ENCODE measurements around the gene TCF3. TPM values are rescaled to one million over a fixed set of nuclear protein-coding genes. Genes with fewer than 3 reads are reported as not detected.

The TCF3 gene
- polyA plus RNA-seq, 3 donors, result 2.4 to 36.2 (median 3.3) TPM

DNA sequence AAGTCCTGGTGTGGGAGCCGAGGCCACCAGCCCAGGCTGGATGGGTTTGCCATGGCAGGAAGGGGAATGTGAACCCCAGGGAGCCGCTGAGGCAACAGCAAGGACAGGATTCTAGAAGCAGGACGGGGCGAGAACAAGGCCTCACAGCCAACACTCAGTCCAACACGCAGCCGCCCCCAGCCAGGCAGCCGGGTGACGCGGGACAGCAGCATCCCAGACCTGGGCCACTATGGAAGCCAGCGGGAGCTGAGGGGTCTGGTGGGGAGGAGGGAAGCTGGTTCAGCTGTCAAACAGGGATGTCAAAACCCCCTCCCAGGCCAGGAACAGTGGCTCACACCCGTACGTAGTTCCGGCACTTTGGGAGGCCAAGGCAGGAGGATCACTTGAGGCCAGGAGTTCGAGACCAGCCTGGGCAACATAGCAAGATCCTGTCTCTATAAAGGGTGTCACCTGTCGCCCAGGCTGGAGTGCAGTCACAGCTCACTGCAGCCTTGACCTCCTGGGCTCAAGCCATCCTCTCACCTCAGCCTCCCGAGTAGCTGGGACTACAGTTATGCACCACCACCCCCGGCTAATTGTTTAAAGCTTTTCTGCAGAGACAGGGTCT lies 91.1 kb downstream of the TCF3 start:
- Histone ChIP-seq H3K9me3 (replicated peaks in 1 of 2; ENCODE audit: control insufficient read depth in 1 of 2, insufficient read depth in 1 of 2, low read length in 2 of 2) (no peaks in the 10 kb centered on the region), H3K79me2 (ENCODE audit: insufficient read depth, low read length) (no peaks in the 10 kb centered on the region), H3K4me1 (ENCODE audit: control insufficient read depth in 1 of 2, insufficient read depth in 2 of 2, low read length in 2 of 2) (no peaks in the 10 kb centered on the region), H3K36me3 (replicated peaks in 1 of 2; ENCODE audit: control insufficient read depth in 1 of 2, insufficient read depth in 2 of 2, low read length in 2 of 2) (no peaks in the 10 kb centered on the region), H2AFZ (ENCODE audit: insufficient read depth, low read depth, low read length, poor library complexity, severe bottlenecking) (no peak overlapping the region), H3K9ac (ENCODE audit: insufficient read depth, low read length, poor library complexity, severe bottlenecking) (no peak overlapping the region), H4K20me1 (ENCODE audit: insufficient read depth, low read length) (no peaks in the 10 kb centered on the region), H3K4me3 (replicated peaks in 1 of 3; ENCODE audit: low read depth in 2 of 3, low read length in 3 of 3) (no peak overlapping the region), H3K27me3 (ENCODE audit: control insufficient read depth in 2 of 2, insufficient read depth in 2 of 2, low read length in 2 of 2) (peaks cover 0 to 9% of the 10 kb centered on the region in 2 donors), H3K27ac (ENCODE audit: low read depth in 1 of 2, low read length in 2 of 2) (no peak overlapping the region), H3K4me2 (replicated peaks; ENCODE audit: extremely low read depth, low read length, poor library complexity, severe bottlenecking) (no peak overlapping the region)
- Mint-ChIP-seq H3K27ac (peak overlapping the region in 1 of 7 donors; percentile 34), H3K27me3 (ENCODE audit: low read depth in 3 of 3) (peaks cover 8 to 32% (median 20%) of the 10 kb centered on the region in 3 donors), H3K36me3 (peaks cover 0 to 4% of the 10 kb centered on the region in 2 donors), H3K9me3 (peaks cover 0 to 7% (median 2%) of the 10 kb centered on the region in 7 donors), H3K4me1 (no peaks in the 10 kb centered on the region), H3K4me3 (no peak overlapping the region)
- TF ChIP-seq, protein P1, sequence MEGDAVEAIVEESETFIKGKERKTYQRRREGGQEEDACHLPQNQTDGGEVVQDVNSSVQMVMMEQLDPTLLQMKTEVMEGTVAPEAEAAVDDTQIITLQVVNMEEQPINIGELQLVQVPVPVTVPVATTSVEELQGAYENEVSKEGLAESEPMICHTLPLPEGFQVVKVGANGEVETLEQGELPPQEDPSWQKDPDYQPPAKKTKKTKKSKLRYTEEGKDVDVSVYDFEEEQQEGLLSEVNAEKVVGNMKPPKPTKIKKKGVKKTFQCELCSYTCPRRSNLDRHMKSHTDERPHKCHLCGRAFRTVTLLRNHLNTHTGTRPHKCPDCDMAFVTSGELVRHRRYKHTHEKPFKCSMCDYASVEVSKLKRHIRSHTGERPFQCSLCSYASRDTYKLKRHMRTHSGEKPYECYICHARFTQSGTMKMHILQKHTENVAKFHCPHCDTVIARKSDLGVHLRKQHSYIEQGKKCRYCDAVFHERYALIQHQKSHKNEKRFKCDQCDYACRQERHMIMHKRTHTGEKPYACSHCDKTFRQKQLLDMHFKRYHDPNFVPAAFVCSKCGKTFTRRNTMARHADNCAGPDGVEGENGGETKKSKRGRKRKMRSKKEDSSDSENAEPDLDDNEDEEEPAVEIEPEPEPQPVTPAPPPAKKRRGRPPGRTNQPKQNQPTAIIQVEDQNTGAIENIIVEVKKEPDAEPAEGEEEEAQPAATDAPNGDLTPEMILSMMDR (IDR thresholded peaks at IDR 0.05), result no peak
- WGBS (ENCODE audit: insufficient coverage), result 85% methylated on average over 12 of the region's 17 CpGs
- intact Hi-C loops (cut with micrococcal nuclease), result no loop called here
- no peak for DNase-seq

GRCh38 chr19:1560286-1560882 lies 92.0 kb downstream of the TCF3 start:
- Histone ChIP-seq H3K4me3 (replicated peaks in 1 of 3; ENCODE audit: low read depth in 2 of 3, low read length in 3 of 3) (no peak overlapping the region), H3K79me2 (ENCODE audit: insufficient read depth, low read length) (no peaks in the 10 kb centered on the region), H3K27me3 (ENCODE audit: control insufficient read depth in 2 of 2, insufficient read depth in 2 of 2, low read length in 2 of 2) (no peaks in the 10 kb centered on the region), H3K4me1 (ENCODE audit: control insufficient read depth in 1 of 2, insufficient read depth in 2 of 2, low read length in 2 of 2) (no peaks in the 10 kb centered on the region), H4K20me1 (ENCODE audit: insufficient read depth, low read length) (no peaks in the 10 kb centered on the region), H2AFZ (ENCODE audit: insufficient read depth, low read depth, low read length, poor library complexity, severe bottlenecking) (no peak overlapping the region), H3K4me2 (replicated peaks; ENCODE audit: extremely low read depth, low read length, poor library complexity, severe bottlenecking) (no peak overlapping the region), H3K36me3 (replicated peaks in 1 of 2; ENCODE audit: control insufficient read depth in 1 of 2, insufficient read depth in 2 of 2, low read length in 2 of 2) (no peaks in the 10 kb centered on the region), H3K27ac (ENCODE audit: low read depth in 1 of 2, low read length in 2 of 2) (no peak overlapping the region), H3K9me3 (replicated peaks in 1 of 2; ENCODE audit: control insufficient read depth in 1 of 2, insufficient read depth in 1 of 2, low read length in 2 of 2) (no peaks in the 10 kb centered on the region), H3K9ac (ENCODE audit: insufficient read depth, low read length, poor library complexity, severe bottlenecking) (no peak overlapping the region)
- no peaks in the 10 kb centered on the region for H3K4me1 Mint-ChIP-seq
- H3K36me3 Mint-ChIP-seq, result peaks cover 0 to 2% of the 10 kb centered on the region in 2 donors
- H3K4me3 Mint-ChIP-seq, result no peak overlapping the region
- TF ChIP-seq, protein P1 (IDR thresholded peaks at IDR 0.05), result no peak
- peak overlapping the region in 1 of 7 donors; percentile 66 for H3K27ac Mint-ChIP-seq
- DNase-seq, result no peak
- H3K9me3 Mint-ChIP-seq, result peaks cover 0 to 7% (median 2%) of the 10 kb centered on the region in 7 donors
- peaks cover 6 to 23% (median 12%) of the 10 kb centered on the region in 3 donors for H3K27me3 Mint-ChIP-seq (ENCODE audit: low read depth in 3 of 3)
- intact Hi-C loops (cut with micrococcal nuclease), result no loop called here
- WGBS (ENCODE audit: insufficient coverage), result 32% methylated on average over 23 of the region's 25 CpGs

Small RNA genes lying within 50 kb of the gene (small RNA-seq; reads per million reads assigned to genes)
- gene AC005943.2 (ENCODE audit: insufficient read length, low read depth) (not detected), gene RN7SL477P (ENCODE audit: insufficient read length, low read depth) (not detected), gene RNU6-1223P (ENCODE audit: insufficient read length, low read depth) (not detected)

Other genes with a start within 250 kb of the TCF3 start
- 10 to 100 TPM in 1 of 3 donors, 1 to 10 TPM in 2; 3.3 to 57.1 (median 4.2) TPM for gene DAZAP1, start 245.0 kb downstream of the TCF3 start, polyA plus RNA-seq
- gene RPS15, start 214.2 kb downstream of the TCF3 start, polyA plus RNA-seq, result 1,000 to 10,000 TPM; 1,318 to 3,451 (median 1,526) TPM
- under 1 TPM in 1 of 3 donors, not detected in 2; 0.04 TPM for gene APC2, start 202.5 kb downstream of the TCF3 start, polyA plus RNA-seq
- gene C19orf25, start 173.4 kb downstream of the TCF3 start, polyA plus RNA-seq, result 10 to 100 TPM; 18.2 to 20.9 (median 19.9) TPM
- 1 to 10 TPM in 1 of 3 donors, under 1 TPM in 1, not detected in 1; 0.34 to 1.0 TPM for gene PCSK4, start 162.3 kb downstream of the TCF3 start, polyA plus RNA-seq
- gene REEP6, start 161.4 kb downstream of the TCF3 start, polyA plus RNA-seq, result 1 to 10 TPM in 1 of 3 donors, under 1 TPM in 2; 0.51 to 1.8 (median 0.81) TPM
- gene ADAMTSL5, start 139.6 kb downstream of the TCF3 start, polyA plus RNA-seq, result under 1 TPM in 1 of 3 donors, not detected in 2; 0.09 TPM
- gene PLK5, start 128.5 kb downstream of the TCF3 start, polyA plus RNA-seq, result not detected
- gene MEX3D, start 84.3 kb downstream of the TCF3 start, polyA plus RNA-seq, result 1 to 10 TPM in 1 of 3 donors, under 1 TPM in 2; 0.08 to 1.0 (median 0.10) TPM
- gene MBD3, start 59.8 kb downstream of the TCF3 start, polyA plus RNA-seq, result 10 to 100 TPM in 1 of 3 donors, 1 to 10 TPM in 2; 2.6 to 35.3 (median 4.9) TPM
- 100 to 1,000 TPM in 2 of 3 donors, 10 to 100 TPM in 1; 55.6 to 731 (median 659) TPM for gene UQCR11, start 47.2 kb downstream of the TCF3 start, polyA plus RNA-seq
- not detected for gene ONECUT3, start 100.9 kb upstream of the TCF3 start, polyA plus RNA-seq
- gene ATP8B3, start 159.7 kb upstream of the TCF3 start, polyA plus RNA-seq, result 1 to 10 TPM; 1.6 to 8.2 (median 1.8) TPM
- 10 to 100 TPM in 1 of 3 donors, 1 to 10 TPM in 2; 2.8 to 60.8 (median 3.0) TPM for gene REXO1, start 195.9 kb upstream of the TCF3 start, polyA plus RNA-seq
- 10 to 100 TPM in 1 of 3 donors, under 1 TPM in 2; 0.51 to 23.3 (median 0.67) TPM for gene KLF16, start 211.0 kb upstream of the TCF3 start, polyA plus RNA-seq
- 10 to 100 TPM; 69.8 to 96.1 (median 79.0) TPM for gene ABHD17A, start 232.9 kb upstream of the TCF3 start, polyA plus RNA-seq